SK-N-SH treated with all-trans-retinoic acid at 6 μM for 48 hours (cell line): ENCODE data around the gene FILIP1.
"Not testable (repeated sequence)": the region's sequence is repeated elsewhere in the genome, so short reads cannot be mapped to it uniquely, and the experiment has no call there.

Experiments used
- ARNTL ChIP-seq: fragments of 450-650 bp; formaldehyde crosslinking; IDR thresholded peaks from 2 replicates; pipeline ENCODE4 v1.5.0; 2020; ENCODE audit warnings: low read depth, mild to moderate bottlenecking, moderate library complexity, borderline replicate concordance
- BACH2 ChIP-seq: fragments of 250-450 bp; sonication (Bioruptor Pico); IDR thresholded peaks from 2 replicates; pipeline ENCODE4 v1.9.0; 2021; ENCODE audit warnings: mild to moderate bottlenecking, borderline replicate concordance
- CSDC2 ChIP-seq: fragments of 250-450 bp; sonication (Bioruptor Pico); IDR thresholded peaks from 2 replicates; pipeline ENCODE4 v1.5.0; 2020; ENCODE audit warnings: mild to moderate bottlenecking, moderate library complexity
- ESRRG ChIP-seq: fragments of 250-450 bp; sonication (Bioruptor Pico); IDR thresholded peaks from 2 replicates; pipeline ENCODE4 v1.6.1; 2021; ENCODE audit warnings: mild to moderate bottlenecking
- GLIS3 ChIP-seq: fragments of 250-450 bp; sonication (Bioruptor Pico); IDR thresholded peaks from 2 replicates; pipeline ENCODE4 v1.5.0; 2020; ENCODE audit warnings: mild to moderate bottlenecking, moderate library complexity
- OSR1 ChIP-seq: fragments of 250-450 bp; sonication (Bioruptor Pico); IDR thresholded peaks from 2 replicates; pipeline ENCODE4 v1.8.0; 2022; ENCODE audit warnings: moderate library complexity, mild to moderate bottlenecking, inconsistent platforms
- PPARA ChIP-seq: fragments of 250-450 bp; sonication (Bioruptor Pico); IDR thresholded peaks from 2 replicates; pipeline ENCODE4 v1.5.0; 2020; ENCODE audit warnings: mild to moderate bottlenecking, borderline replicate concordance
- RARB ChIP-seq: fragments of 250-450 bp; sonication (Bioruptor Pico); IDR thresholded peaks from 2 replicates; pipeline ENCODE4 v1.8.0; 2021; ENCODE audit warnings: mild to moderate bottlenecking, moderate library complexity
- SNAI2 ChIP-seq: fragments of 250-450 bp; sonication (Bioruptor Pico); IDR thresholded peaks from 2 replicates; pipeline ENCODE4 v1.5.0; 2020; ENCODE audit warnings: mild to moderate bottlenecking, moderate library complexity
- TCF4 ChIP-seq: fragments of 250-450 bp; sonication (Bioruptor Pico); IDR thresholded peaks from 2 replicates; pipeline ENCODE4 v1.8.0; 2021; ENCODE audit warnings: mild to moderate bottlenecking, moderate library complexity, borderline replicate concordance
- ZC3H10 ChIP-seq: fragments of 250-450 bp; sonication (Bioruptor Pico); IDR thresholded peaks from 2 replicates; pipeline ENCODE4 v1.5.1; 2021; ENCODE audit warnings: mild to moderate bottlenecking, moderate library complexity
- ZFP30 ChIP-seq: fragments of 450-650 bp; formaldehyde crosslinking; IDR thresholded peaks from 2 replicates; pipeline ENCODE4 v1.5.0; 2022; ENCODE audit warnings: mild to moderate bottlenecking, moderate library complexity
- TF ChIP-seq, protein P1 (sequence below): fragments of 250-450 bp; sonication (Bioruptor Pico); IDR thresholded peaks from 2 replicates; pipeline ENCODE4 v1.8.0; 2020; ENCODE audit warnings: mild to moderate bottlenecking, moderate library complexity, borderline replicate concordance
- TF ChIP-seq, protein P2 (sequence below): fragments of 250-450 bp; sonication (Bioruptor Pico); IDR thresholded peaks from 2 replicates; pipeline ENCODE4 v1.5.1; 2020; ENCODE audit warnings: low read depth, mild to moderate bottlenecking, moderate library complexity

DNA sequence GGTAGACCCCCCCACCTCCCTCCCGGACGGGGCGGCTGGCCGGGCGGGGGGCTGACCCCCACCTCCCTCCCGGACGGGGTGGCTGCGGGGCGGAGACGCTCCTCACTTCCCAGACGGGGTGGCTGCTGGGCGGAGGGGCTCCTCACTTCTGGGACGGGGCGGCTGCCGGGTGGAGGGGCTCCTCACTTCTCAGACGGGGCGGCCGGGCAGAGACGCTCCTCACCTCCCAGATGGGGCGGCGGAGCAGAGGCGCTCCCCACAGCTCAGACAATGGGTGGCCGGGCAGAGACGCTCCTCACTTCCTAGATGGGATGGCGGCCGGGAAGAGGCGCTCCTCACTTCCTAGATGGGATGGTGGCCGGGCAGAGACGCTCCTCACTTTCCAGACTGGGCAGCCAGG lies 51.7 kb downstream of the FILIP1 start:
- not testable (repeated sequence) for TF ChIP-seq PPARA; ZFP30 (CRISPR knock-in tag); ESRRG; SNAI2 (CRISPR knock-in tag); ZC3H10 (CRISPR knock-in tag); CSDC2; OSR1 (CRISPR knock-in tag); ARNTL (CRISPR knock-in tag); RARB (CRISPR knock-in tag); BACH2 (CRISPR knock-in tag); TCF4 (CRISPR knock-in tag); GLIS3 (CRISPR knock-in tag)
- TF ChIP-seq, protein P1, sequence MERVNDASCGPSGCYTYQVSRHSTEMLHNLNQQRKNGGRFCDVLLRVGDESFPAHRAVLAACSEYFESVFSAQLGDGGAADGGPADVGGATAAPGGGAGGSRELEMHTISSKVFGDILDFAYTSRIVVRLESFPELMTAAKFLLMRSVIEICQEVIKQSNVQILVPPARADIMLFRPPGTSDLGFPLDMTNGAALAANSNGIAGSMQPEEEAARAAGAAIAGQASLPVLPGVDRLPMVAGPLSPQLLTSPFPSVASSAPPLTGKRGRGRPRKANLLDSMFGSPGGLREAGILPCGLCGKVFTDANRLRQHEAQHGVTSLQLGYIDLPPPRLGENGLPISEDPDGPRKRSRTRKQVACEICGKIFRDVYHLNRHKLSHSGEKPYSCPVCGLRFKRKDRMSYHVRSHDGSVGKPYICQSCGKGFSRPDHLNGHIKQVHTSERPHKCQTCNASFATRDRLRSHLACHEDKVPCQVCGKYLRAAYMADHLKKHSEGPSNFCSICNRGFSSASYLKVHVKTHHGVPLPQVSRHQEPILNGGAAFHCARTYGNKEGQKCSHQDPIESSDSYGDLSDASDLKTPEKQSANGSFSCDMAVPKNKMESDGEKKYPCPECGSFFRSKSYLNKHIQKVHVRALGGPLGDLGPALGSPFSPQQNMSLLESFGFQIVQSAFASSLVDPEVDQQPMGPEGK (CRISPR knock-in tag): not testable (repeated sequence)
- TF ChIP-seq, protein P2, sequence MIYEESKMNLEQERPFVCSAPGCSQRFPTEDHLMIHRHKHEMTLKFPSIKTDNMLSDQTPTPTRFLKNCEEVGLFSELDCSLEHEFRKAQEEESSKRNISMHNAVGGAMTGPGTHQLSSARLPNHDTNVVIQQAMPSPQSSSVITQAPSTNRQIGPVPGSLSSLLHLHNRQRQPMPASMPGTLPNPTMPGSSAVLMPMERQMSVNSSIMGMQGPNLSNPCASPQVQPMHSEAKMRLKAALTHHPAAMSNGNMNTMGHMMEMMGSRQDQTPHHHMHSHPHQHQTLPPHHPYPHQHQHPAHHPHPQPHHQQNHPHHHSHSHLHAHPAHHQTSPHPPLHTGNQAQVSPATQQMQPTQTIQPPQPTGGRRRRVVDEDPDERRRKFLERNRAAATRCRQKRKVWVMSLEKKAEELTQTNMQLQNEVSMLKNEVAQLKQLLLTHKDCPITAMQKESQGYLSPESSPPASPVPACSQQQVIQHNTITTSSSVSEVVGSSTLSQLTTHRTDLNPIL (CRISPR knock-in tag): not testable (repeated sequence)
